Endometrial microvascular endothelial cells (primary cell): ENCODE measurements around the gene IL36RN. TPM values are rescaled to one million over a fixed set of nuclear protein-coding genes. Genes with fewer than 3 reads are reported as not detected.

Experiments
- in situ Hi-C: cut with HindIII; loops from 2 replicates; pipeline ENCODE4 v1.10.0; 2017; ENCODE audit warnings: low sequenced_read_pairs, low pct_unique_long_range_greater_than_20kb; ENCODE audit errors: inconsistent ontology term
- total RNA-seq: library from RNA; depleted of rRNA; stranded (reverse); fragments of >200 nt; gene quantifications from one replicate; pipeline ENCODE4 v1.2.3, GENCODE V29; 2015; ENCODE audit errors: inconsistent ontology term

IL36RN gene
- total RNA-seq, 1 donor from 2014 or later, result not detected

DNA sequence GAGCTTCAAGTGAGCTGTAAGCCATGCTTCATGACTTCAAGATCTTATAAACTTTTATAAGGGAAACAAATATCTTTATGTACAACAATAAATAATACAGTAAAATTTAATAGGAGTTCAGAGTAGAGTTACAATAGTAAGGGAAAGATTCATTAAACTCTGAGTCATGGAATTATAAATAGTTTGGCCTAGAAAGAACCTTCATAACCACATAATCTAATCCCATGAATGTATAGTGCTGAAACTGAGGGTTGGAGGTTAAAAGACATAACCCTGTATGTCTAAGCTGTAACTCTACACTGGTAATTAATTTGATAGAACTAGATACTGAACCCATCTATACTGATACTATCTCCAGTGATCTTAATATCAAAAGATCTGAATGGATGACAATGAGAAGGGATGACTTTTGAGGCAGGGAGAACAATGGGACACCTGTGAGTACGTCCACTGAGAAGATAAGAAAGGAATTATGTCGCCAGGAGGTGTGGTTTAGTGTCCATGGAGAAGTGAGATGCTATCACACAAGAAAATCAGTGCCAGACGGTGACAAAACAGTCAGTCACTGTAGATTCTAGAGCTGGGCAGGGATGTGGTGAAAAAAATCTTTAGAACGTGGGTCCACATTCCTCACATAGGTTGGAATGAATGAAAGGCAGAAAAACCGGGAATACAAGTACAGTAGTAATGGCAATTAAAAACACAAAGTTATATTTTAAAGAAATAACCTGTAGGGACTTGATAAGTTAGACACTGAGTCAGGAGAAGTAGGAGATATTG is 9.9 kb downstream of the IL36RN start:
- in situ Hi-C loops, result no loop called here

GRCh38 chr2:113069676-113070605 is 10.9 kb downstream of the IL36RN start:
- in situ Hi-C loops, result no loop called here

DNA sequence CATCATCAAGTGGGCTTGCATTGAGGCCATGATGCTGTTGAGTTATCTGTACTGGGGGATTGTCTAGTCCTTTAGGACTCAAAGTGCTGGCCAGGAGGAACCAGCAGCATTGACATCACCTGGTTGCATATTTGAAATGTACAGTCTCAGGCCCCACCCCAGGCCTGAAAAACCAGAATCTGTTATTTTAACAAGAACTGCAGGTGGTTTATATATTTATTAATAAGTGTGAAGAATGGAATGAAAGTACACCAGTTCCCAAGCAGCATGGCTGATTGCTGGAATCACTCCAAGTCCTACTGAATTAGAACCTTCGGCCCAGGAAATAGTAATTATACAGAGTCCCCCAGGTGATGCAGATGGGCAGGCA is 11.6 kb downstream of the IL36RN start:
- in situ Hi-C loops, result no loop called here

DNA sequence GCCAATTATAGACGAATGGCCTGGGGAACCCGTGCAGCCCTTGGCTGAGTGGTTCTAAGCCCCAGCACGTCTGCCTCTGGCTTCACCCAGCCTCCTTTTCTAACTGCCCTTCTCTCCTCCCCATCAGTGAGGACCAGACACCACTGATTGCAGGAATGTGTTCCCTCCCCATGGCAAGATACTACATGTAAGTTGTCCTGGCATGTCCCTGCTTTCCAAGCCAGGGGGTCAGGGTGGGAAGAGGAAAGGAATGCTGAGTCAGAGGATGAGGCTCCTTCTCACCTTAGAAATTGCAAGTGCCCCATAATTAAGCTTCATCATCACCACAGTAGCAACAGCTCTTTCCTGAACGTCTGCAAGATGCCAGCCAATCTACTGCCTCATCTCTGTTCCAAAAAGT is 13.6 kb downstream of the IL36RN start:
- in situ Hi-C loops, result no loop called here

- in situ Hi-C loops, result no loop called here
Measured at GRCh38 chr2:113073325-113073834, 14.4 kb downstream of the IL36RN start.

DNA sequence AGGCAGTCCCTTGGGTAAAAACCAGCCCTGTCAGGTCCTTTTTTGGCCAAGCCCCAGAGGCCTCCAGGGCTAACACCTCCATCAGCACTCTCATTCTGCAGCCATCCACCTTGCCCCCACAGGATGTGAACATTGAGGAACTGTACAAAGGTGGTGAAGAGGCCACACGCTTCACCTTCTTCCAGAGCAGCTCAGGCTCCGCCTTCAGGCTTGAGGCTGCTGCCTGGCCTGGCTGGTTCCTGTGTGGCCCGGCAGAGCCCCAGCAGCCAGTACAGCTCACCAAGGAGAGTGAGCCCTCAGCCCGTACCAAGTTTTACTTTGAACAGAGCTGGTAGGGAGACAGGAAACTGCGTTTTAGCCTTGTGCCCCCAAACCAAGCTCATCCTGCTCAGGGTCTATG is 16.0 kb downstream of the IL36RN start:
- in situ Hi-C loops, result no loop called here

DNA sequence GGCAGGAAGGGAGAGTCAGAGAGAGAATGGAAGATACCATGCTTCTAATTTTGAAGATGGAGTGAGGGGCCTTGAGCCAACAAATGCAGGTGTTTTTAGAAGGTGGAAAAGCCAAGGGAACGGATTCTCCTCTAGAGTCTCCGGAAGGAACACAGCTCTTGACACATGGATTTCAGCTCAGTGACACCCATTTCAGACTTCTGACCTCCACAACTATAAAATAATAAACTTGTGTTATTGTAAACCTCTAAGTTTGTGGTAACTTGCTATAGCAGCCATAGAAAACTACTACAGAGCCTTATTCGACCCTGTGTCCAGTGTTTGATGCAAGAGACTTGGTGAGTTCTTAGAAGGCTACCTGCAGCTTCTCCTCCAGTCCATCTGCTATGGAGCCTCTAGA is 16.6 kb downstream of the IL36RN start:
- in situ Hi-C loops, result no loop called here

DNA sequence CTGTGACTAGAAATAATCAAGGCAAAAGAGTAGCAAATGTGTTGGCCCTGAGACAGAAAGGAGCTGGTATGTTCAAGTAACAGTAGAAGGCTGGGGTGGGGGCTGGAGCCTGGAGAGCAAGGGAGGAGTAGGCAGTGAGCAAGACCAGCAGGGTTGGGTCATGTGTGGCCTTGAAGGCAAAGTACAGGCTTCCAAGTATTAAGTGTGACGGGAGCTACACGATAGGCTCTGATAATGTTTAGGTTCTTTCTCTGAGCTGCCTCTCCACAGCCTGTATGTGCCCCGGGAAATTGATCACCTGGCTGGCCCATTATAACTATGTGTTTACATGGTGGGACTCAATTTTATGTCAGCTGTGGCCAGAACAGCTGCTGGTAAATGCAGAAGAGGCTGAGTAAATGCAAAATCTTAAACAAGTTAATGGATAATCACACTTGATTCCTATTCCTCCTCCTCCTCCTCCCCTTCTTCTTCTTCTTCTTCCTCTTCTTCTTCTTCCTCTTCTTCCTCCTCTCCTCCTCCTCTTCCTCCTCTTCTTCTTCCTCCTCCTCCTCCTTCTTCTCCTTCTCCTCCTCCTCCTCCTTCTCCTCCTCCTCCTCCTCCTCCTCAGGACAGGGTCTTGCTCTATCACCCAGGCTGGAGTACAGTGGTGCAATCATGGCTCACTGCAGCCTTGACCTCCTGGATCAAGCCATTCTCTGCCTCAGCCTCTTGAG is 18.1 kb downstream of the IL36RN start:
- in situ Hi-C loops, result no loop called here

DNA sequence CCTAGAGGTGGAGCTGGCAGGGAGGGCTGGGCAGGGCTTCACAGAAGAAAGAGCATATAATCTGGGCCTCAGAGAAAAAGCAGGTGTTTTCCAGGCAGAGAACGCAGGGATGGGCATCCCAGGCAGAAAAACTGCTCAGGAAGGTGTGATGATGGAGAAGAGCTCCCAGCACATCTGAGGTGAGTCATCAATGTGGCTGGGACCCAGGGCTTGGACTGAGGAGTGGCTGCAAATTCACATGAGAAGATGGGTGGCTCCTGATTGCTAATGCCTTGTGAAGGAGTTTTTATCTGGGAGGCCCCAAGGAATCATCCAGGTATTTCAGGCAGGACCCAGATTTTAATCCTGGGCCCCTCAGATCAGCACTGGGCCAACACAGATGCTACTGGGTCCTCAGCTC is 18.9 kb downstream of the IL36RN start:
- in situ Hi-C loops, result no loop called here

- in situ Hi-C loops, result no loop called here
Measured at GRCh38 chr2:113078350-113078839, 19.4 kb downstream of the IL36RN start.

DNA sequence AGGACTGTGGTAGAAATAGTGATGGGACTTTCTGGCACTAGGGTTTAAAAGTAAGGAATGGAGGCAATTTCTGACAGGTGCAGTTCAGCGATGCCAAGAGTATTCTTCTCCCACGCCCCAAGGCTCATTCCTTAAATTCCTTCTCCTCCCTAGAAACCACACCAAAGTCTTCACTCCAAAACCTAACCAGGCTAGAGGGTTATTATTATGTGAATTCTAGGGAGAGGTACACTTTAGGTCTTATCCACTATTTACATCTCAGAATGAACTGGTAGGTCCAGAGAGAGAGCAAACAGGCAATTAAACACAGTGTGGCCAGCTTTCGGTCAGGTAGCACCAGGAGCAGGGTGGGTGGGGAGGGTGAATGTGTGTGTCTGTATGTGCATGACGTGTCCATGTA is 20.1 kb downstream of the IL36RN start:
- in situ Hi-C loops, result no loop called here

- in situ Hi-C loops, result no loop called here
Measured at GRCh38 chr2:113080134-113080533, 21.1 kb downstream of the IL36RN start.

DNA sequence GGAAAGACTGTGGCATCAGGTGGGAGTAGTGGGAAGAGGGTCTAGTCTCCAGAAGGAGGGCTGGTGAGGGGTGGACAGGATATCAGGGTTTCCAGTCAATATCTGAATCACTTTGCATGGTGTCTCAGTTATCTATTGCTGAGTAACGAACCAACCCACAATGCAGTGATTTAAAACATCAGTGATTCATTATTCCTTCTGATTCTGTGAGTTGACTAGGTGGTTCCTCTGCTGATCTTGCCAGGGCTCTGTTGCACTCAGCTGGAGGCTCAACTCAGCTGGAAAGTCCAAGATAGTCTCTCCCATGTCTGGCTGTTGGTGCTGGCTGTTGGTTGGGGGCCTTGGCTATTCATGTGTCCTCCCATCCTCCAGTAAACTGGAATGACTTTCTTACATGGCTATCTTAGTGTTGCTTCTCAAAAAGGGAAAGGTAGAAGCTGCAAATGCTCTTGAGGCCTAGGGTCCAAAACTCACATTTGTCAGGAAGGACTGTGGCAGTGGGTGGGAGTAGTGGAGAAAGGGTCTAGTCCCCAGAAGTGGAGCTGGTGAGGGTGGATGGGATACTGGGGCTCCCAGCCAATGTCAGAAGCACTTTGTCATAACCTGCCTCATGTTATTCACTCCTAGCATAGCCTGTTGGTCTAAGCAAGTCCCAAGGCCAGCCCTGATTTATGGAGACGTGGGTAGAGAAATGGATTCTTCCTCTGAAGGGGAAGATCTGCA is 22.7 kb downstream of the IL36RN start:
- in situ Hi-C loops, result no loop called here

- in situ Hi-C loops, result no loop called here
Measured at GRCh38 chr2:113083296-113083695, 24.3 kb downstream of the IL36RN start.

GRCh38 chr2:113084249-113085000 is 25.4 kb downstream of the IL36RN start:
- in situ Hi-C loops, result no loop called here

GRCh38 chr2:113085542-113085941 is 26.5 kb downstream of the IL36RN start:
- in situ Hi-C loops, result no loop called here

- in situ Hi-C loops, result no loop called here
Measured at GRCh38 chr2:113088213-113088992, 29.4 kb downstream of the IL36RN start.
